ENCODE measurements around the gene EIF3C.
"Not testable (repeated sequence)": the region's sequence is repeated elsewhere in the genome, so short reads cannot be mapped to it uniquely, and the experiment has no call there.

GRCh38 chr16:28750469-28751067 is 39.3 kb downstream of the EIF3C start:
- not testable (repeated sequence) for TF ChIP-seq EZH2 (IDR thresholded peaks at IDR 0.05; ENCODE audit: low read length, unreplicated experiment); CTCF (conservative IDR thresholded peaks at IDR 0.05; ENCODE audit: low read depth, low read length)

Measured in PC-3 (cell line).